Testis (tissue), 3 donors: Measurements from ENCODE around the gene SOD3. TPM values are rescaled to one million over a fixed set of nuclear protein-coding genes. Genes with fewer than 3 reads are reported as not detected.

Experiments used
- DNase-seq: peaks from one replicate; pipeline ENCODE4 v3.0.0-alpha.2; 2019
- H3K27ac ChIP-seq, 2 donors: fragments of 200-600 bp; sonication (generic); one replicate each; pipeline ENCODE4 v1.5.1; 2019
- H3K27me3 ChIP-seq: fragments of 200-600 bp; sonication (generic); one replicate; pipeline ENCODE4 v1.5.1; 2019
- H3K36me3 ChIP-seq: fragments of 200-600 bp; sonication (generic); one replicate; pipeline ENCODE4 v1.5.1; 2017; ENCODE audit warnings: low read depth; ENCODE audit errors: missing control alignments
- H3K4me1 ChIP-seq: fragments of 200-600 bp; sonication (generic); one replicate; pipeline ENCODE4 v1.5.1; 2019
- H3K4me3 ChIP-seq, 2 donors: fragments of 200-600 bp; sonication (generic); one replicate each; pipeline ENCODE4 v1.5.1; 2017 to 2019
- H3K9me3 ChIP-seq: fragments of 200-600 bp; sonication (generic); one replicate; pipeline ENCODE4 v1.5.1; 2017
- POLR2A ChIP-seq: fragments of 450-650 bp; IDR thresholded peaks from one replicate; pipeline ENCODE4 v1.6.1; 2017; ENCODE audit warnings: antibody characterized with exemption, mild to moderate bottlenecking, moderate library complexity
- WGBS, 2 donors: methylation state at CpG; one replicate each; pipeline ENCODE4 v1.1.5; 2018; 5-methylcytosine and 5-hydroxymethylcytosine counted together
- intact Hi-C: fragments of 100-400 bp; cut with DNase I; formaldehyde crosslinking; loops from one replicate; pipeline ENCODE4 v1.15.1; 2023; ENCODE audit warnings: low total_unique reads
- polyA plus RNA-seq: library from polyadenylated mRNA; stranded (reverse); fragments of 350-450 nt; fragmentation: Illumina TruSeq; extraction: RNeasy Lipid Tissue Mini Kit (QIAGEN cat#74804); gene quantifications from one replicate; pipeline ENCODE4 v1.2.3, GENCODE V29; 2014; ENCODE audit warnings: low read depth, low replicate concordance; ENCODE audit not compliant: insufficient read depth
- total RNA-seq, 2 donors: library from RNA; depleted of rRNA; stranded (reverse); fragments of >200 nt; gene quantifications; one replicate each; pipeline ENCODE4 v1.2.3, GENCODE V29; 2016
- TF ChIP-seq, protein P1 (sequence below), 3 experiments: fragments of 450-650 bp in 2 of 3; fragments of 200-600 bp in 1 of 3; sonication (generic) in 1 of 3; IDR thresholded peaks; one replicate each; pipeline ENCODE4 v1.5.1; 2016 to 2019; ENCODE audit warnings: antibody characterized with exemption in 3 of 3, mild to moderate bottlenecking in 2 of 3, moderate library complexity in 1 of 3

The SOD3 gene
- total and polyA plus RNA-seq, 3 donors from 2014 or later, result 136 to 355 (median 354) TPM

DNA sequence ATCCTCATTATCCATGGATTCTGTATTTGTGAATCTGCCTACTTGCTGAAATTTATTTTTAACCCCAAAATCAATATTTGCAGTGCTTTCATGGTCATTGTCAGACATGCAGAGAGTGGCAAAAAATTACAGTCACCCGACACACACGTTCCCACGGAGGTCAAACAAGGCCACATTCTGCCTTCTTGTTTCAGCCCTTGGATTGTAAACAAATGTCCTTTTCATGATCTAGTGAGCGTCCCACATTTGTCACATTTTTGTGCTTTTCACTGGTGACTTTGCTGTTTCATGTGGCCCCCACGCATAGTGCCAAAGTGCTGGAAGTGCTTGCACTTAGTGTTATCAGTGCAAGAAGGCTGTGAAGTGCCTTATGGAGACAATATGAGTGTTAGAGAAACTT is 45.0 kb downstream of the SOD3 start:
- intact Hi-C loops, result no loop called here
- no peaks in the 10 kb centered on the region for H3K27me3 ChIP-seq
- no peaks in the 10 kb centered on the region for H3K9me3 ChIP-seq
- DNase-seq, result peak; percentile 19
- no peak for TF ChIP-seq POLR2A
- TF ChIP-seq, protein P1, sequence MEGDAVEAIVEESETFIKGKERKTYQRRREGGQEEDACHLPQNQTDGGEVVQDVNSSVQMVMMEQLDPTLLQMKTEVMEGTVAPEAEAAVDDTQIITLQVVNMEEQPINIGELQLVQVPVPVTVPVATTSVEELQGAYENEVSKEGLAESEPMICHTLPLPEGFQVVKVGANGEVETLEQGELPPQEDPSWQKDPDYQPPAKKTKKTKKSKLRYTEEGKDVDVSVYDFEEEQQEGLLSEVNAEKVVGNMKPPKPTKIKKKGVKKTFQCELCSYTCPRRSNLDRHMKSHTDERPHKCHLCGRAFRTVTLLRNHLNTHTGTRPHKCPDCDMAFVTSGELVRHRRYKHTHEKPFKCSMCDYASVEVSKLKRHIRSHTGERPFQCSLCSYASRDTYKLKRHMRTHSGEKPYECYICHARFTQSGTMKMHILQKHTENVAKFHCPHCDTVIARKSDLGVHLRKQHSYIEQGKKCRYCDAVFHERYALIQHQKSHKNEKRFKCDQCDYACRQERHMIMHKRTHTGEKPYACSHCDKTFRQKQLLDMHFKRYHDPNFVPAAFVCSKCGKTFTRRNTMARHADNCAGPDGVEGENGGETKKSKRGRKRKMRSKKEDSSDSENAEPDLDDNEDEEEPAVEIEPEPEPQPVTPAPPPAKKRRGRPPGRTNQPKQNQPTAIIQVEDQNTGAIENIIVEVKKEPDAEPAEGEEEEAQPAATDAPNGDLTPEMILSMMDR (IDR thresholded peaks at IDR 0.05), result no peak
- no peak overlapping the region for H3K4me3 ChIP-seq
- H3K27ac ChIP-seq, result no peak overlapping the region
- no peaks in the 10 kb centered on the region for H3K36me3 ChIP-seq
- H3K4me1 ChIP-seq, result no peaks in the 10 kb centered on the region
- WGBS, 2 donors, result 64 to 76% methylated on average over 5 of the region's 5 CpGs

GRCh38 chr4:24840826-24841543 is 45.6 kb downstream of the SOD3 start:
- no peaks in the 10 kb centered on the region for H3K27me3 ChIP-seq
- 67 to 68% methylated on average over 3 of the region's 3 CpGs for WGBS, 2 donors
- intact Hi-C loops, result no loop called here
- no peak overlapping the region for H3K4me3 ChIP-seq
- no peak overlapping the region for H3K27ac ChIP-seq
- H3K36me3 ChIP-seq, result no peaks in the 10 kb centered on the region
- DNase-seq, result no peak
- no peak for TF ChIP-seq POLR2A
- TF ChIP-seq, protein P1 (IDR thresholded peaks at IDR 0.05), result no peak
- no peaks in the 10 kb centered on the region for H3K4me1 ChIP-seq
- no peaks in the 10 kb centered on the region for H3K9me3 ChIP-seq

DNA sequence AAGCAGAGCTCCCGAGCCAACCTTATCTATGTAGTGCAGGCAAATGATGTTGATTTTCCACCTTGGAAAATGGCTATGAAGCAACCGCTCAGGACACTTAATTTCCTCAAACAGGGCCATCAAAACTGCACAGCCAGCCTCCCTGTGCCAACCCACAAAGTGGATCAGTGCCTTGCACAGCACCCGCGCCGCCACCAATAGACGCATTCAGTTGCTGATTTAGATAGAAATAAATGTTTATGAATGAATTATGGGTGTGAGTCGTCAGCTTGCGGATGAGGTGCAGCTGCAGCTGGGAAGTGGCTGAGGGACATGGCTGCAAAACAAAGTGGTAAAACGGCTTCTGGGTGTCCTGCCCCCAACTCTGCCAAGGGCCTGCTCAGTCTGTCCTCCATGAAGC is 47.0 kb downstream of the SOD3 start:
- DNase-seq, result no peak
- Histone ChIP-seq H3K9me3 (no peaks in the 10 kb centered on the region), H3K27me3 (no peaks in the 10 kb centered on the region), H3K36me3 (no peaks in the 10 kb centered on the region), H3K27ac (no peak overlapping the region), H3K4me3 (no peak overlapping the region), H3K4me1 (no peaks in the 10 kb centered on the region)
- TF ChIP-seq, protein P1 (IDR thresholded peaks at IDR 0.05), result no peak
- no peak for TF ChIP-seq POLR2A
- intact Hi-C loops, result no loop called here
- WGBS, 2 donors, result 90 to 97% methylated on average over 9 of the region's 9 CpGs

DNA sequence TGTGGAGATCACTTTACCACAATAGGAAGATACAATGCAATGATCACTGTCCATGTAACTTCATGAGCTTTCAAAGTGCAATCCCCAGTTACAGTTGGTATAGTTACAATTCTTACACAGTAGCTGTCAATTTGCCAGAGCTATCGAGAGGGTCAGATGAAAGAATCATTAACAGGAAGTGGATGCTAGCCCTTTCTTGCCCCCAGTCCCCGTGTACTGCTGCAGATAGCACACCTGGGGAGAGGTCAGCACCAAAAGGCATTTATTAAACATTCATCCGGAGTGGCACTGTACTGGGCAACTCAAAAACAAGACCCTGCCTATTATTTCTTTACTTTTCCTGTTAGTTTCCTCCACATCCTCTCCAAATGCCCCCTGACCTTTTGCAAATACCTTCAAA is 47.7 kb downstream of the SOD3 start:
- Histone ChIP-seq H3K27ac (no peak overlapping the region), H3K27me3 (no peaks in the 10 kb centered on the region), H3K36me3 (no peaks in the 10 kb centered on the region), H3K4me1 (no peaks in the 10 kb centered on the region), H3K9me3 (no peaks in the 10 kb centered on the region), H3K4me3 (no peak overlapping the region)
- DNase-seq, result no peak
- WGBS, 2 donors, result 49 to 69% methylated on average over 3 of the region's 3 CpGs
- intact Hi-C loops, result no loop called here
- no peak for TF ChIP-seq POLR2A
- TF ChIP-seq, protein P1 (IDR thresholded peaks at IDR 0.05), result no peak

- no peaks in the 10 kb centered on the region for H3K4me1 ChIP-seq
- no peak overlapping the region for H3K27ac ChIP-seq
- no peaks in the 10 kb centered on the region for H3K36me3 ChIP-seq
- H3K9me3 ChIP-seq, result no peaks in the 10 kb centered on the region
- TF ChIP-seq, protein P1 (IDR thresholded peaks at IDR 0.05), result no peak
- TF ChIP-seq POLR2A, result no peak
- no peak for DNase-seq
- 93% methylated on average over 8 of the region's 8 CpGs for WGBS, 2 donors
- intact Hi-C loops, result no loop called here
- H3K4me3 ChIP-seq, result no peak overlapping the region
- H3K27me3 ChIP-seq, result no peaks in the 10 kb centered on the region
Observed at GRCh38 chr4:24845132-24845531, 49.8 kb downstream of the SOD3 start.
